GM18508 (cell line): Measurements from ENCODE around the gene PDLIM4.

Source experiments
- ATAC-seq: cut with Tn5 transposase; IDR thresholded peaks from one replicate; pipeline ENCODE4 v1.9.1; 2021; ENCODE audit warnings: moderate number of reproducible peaks; ENCODE audit not compliant: insufficient read depth, unreplicated experiment

The PDLIM4 gene

DNA sequence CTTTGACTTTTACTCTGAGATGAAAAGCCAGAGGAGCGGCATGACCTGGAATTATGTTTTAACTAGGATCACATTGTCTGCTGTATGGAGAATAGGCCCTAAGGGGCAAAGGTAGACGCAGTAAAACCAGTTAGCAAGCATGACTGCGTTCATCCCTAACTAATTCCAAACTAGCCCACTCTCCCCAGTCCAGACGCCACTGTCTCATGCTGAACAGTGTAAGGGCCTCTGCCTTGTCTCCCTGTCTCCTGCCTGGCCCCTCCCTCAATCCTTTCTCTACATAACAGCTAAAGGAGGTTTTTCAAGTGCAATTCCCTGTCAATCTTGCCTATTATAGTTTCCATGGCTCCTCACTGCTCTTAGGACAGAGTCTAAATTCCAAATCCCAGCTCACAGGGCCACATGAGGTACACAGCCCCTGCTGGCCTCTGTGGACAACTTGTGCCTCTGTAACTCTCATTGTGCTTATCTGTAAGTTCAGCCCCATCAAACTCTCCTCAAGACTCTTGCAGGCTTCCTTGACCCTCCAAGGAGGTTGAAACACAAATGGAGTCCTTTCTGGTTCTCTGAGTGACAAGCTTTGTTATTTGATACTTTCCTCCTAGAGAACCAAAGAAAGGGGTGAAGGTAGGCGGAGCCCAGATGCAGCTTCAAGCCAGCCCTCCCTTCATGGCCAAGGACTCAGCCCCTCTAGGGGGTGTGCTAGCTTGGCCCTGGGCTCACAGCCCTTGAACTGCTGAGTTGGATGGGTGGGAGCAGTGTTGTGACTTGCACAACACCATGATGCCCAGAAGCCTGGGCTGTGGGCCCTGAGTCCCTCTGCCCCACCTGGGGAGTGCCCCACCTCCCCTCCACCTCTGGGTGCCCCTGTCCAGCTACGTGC, 20.7 kb downstream of the PDLIM4 start:
- ATAC-seq, result no peak

DNA sequence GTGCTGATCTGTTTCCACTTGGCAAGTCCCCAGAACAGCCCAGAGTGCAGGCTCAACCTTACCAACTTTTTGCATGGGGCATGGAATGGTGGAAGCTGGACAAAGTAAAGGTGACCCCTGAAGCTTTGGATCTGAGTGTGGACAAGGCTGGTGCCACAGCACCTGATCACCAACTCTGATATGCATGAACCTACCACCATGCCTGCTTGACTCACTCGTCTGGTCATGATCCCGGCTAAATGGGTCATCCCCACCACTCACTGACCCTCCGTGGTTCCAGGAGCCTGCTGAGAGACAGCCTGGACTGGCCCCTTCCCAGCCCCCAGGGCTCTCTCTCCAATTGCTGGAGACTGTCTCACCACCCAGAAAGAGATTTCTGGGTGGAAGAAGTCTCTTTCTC, 22.3 kb downstream of the PDLIM4 start:
- ATAC-seq, result no peak

DNA sequence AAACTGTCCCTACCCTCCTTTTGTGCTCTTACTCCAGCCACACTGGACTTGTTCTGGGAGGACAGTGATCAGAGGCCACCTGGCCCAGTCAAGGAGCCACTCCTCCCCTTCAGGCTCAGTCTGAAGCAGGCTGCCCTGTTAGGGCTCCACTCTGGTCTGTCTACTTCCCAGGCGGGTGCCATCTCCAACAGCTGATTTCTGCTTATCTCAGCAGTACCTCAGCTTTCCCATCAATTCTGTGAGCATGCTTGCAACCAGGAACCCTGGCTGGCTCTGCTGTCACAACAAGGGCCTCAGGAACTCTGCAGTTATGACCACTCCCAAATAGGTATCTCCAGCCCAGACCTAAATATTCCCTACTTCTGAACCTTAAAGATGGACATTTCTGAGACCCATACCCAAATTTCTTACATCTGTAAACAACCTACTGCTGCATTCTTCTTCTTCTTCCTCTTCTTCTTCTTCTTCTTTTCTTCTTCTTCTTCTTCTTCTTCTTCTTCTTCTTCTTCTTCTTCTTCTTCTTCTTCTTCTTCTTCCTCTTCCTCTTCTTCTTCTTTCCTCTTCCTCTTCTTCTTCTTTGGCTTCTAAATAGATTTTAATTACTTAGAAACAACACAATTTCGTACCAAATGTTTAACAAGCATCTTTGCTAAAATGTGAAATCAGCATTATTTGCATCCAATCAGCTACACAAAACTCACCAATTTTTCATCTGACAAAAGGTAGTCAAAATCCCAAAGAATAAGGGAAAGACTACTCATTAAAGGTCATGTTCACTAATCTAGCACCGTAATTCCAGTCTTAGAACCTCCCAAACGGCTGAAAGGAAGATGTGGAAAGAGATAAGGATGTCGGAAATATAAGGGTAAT, 23.1 kb downstream of the PDLIM4 start:
- ATAC-seq, result no peak

GRCh38 chr5:132281856-132282614, 24.5 kb downstream of the PDLIM4 start:
- no peak for ATAC-seq

- ATAC-seq, result no peak
Observed at GRCh38 chr5:132283423-132284043, 26.0 kb downstream of the PDLIM4 start.

DNA sequence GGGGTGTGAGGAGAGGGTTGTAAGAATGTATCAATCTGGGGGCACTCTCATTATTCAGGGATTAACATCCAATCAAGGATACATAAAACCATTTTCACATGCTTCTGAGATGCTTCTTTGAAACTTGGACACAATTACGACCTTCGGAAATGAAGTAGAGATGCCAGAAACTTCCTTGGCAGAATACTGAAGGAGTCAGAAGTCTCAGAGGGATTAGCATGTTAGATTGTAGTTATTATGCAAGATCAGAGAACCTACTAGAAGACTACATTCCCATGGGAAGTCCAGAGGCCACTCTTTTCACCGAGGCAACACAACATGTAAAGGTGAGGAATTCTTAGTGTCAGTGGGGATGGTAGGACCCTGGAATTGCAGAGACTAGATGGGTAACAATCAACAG, 31.6 kb downstream of the PDLIM4 start:
- no peak for ATAC-seq

- ATAC-seq, result no peak
Observed at GRCh38 chr5:132291026-132291425, 33.5 kb downstream of the PDLIM4 start.

DNA sequence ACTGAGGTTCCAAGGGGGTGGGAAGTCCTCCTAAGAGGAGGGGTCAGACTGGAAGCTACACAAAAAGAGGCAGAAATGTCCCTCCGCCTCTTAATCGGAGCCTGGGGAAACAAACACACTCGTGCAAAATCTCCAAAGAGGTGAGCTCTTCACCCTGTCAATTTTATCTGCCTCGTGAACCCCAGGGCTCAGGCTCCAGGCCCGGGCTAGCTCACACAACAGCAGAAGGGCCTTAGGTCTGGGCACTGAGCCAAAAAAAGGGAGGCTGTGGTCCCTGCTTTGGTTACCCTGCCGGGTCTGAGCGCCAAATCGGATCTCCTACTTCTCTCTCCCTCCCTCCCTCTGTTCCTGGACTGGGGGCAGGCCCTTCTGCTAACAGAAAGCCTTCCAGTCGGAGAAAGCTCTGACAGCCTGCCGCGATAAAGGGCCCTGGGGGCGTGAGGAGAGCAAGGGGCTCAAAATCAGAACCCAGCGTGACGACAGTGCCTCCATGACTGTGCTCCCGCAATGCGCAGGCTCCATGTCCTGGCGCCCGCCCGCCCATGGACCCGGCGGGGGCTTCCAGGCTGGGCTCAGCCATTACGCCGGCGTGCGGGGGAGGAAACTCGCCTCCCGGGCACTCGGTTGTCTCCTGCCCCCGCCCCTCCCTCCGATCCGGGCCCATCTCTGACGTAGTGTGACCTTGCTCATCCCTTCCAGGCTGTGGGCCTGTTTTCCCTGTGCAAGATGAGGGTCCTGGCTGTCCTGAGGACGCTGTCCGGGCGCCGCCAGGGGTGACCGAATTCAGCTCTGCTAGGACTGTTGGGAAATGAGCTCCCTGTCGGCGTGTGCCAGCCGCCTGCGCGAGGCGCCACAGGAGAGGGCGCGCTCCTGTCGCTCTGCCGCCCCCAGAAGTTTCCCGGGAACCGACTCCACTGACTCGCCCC, 35.8 kb downstream of the PDLIM4 start:
- ATAC-seq, result no peak

GRCh38 chr5:132293992-132294727, 36.7 kb downstream of the PDLIM4 start, which contains the start of gene SLC22A4:
Gene SLC22A4, plus strand, starts transcription at chr5:132294394. Its CDS starts 223 bp downstream, at chr5:132294617.
- no peak for ATAC-seq

GRCh38 chr5:132294728-132295504, 37.4 kb downstream of the PDLIM4 start:
- no peak for ATAC-seq

GRCh38 chr5:132295505-132296411, 38.3 kb downstream of the PDLIM4 start:
- no peak for ATAC-seq

DNA sequence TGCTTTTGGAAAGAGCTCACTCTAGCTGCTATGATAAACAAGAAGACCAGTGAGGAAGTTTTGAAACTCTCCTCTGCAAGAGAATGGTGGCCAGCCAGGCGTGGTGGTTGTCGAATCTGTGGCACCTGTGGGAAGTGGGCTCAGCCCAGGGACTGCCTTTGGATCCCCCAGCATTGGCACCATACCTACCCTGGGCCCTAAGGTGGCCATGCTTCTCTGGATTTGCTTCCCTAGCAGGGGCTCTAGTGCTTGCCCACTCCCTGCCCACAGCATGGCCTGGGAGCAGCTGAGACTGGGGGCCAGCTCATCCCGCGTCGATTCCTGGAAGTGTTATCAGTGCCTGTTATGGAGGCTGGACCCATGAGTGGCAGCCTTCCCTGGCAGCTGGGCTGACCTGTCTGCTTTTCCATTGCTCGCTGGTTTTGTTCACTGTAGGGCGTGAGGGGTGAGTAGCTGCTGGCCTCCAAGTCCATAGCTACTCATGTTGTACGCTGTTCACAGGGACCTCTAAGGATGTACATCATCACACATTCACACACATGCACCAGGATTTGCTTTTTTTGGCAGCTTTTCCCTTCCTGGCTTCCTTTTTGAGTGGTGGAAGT, 39.0 kb downstream of the PDLIM4 start:
- ATAC-seq, result no peak

GRCh38 chr5:132297211-132297940, 39.9 kb downstream of the PDLIM4 start:
- no peak for ATAC-seq

DNA sequence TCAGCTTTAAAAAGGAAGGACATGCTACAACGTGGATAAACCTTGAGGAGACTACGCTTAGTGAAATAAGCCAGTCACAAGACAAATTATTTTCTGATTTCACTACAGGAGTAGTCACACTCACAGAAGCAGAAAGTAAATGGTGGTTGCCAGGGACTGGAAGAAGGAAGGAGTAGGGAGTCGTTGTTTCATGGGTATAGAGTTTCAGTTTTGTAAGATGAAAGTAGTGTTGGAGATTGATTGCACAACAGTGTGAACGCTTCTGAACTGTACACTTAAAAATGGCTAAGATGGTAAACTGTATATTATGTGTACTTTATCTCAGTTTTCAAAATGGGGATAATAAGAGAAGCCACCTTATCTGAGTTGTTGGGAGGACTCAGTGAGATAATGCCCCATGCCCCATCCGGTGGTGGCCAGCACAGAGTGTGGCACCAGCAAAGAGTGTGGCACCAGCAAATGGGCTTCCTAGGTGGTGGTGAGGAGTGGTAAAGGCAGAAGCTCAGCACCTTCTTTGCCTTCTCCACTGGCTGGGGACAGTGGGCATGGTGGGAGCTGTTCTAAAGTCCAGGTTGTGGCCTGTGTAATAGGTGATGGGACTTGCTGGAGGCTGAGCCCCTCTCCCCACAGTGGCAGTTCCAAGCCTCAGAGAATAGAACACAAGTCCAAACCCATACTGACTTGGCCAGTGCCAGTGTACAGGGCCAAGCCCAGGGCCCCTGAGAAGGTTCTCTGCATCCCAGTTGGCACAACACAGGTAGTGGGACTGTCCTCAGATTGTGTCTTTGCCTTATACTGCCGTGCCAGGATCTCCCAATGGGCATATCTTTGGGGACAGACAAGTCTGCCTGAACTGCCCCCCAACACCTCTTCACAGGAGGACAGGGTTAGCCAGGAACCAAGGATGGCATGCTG, 41.1 kb downstream of the PDLIM4 start:
- ATAC-seq, result no peak
